Stimulated activated CD8-positive, alpha-beta memory T cell treated with anti-CD3 and anti-CD28 coated beads, Interleukin-12 subunit alpha, Interleukin-12 subunit beta, amount 100 ng/mL, for 4 hours (primary cell): ENCODE measurements around the gene SNX9.

Experiments
- DNase-seq: peaks from one replicate; pipeline ENCODE4 v3.0.0-alpha.2; 2020; ENCODE audit warnings: low read depth

The SNX9 gene

GRCh38 chr6:157859775-157860504 is 36.9 kb downstream of the SNX9 start:
- no peak for DNase-seq

DNA sequence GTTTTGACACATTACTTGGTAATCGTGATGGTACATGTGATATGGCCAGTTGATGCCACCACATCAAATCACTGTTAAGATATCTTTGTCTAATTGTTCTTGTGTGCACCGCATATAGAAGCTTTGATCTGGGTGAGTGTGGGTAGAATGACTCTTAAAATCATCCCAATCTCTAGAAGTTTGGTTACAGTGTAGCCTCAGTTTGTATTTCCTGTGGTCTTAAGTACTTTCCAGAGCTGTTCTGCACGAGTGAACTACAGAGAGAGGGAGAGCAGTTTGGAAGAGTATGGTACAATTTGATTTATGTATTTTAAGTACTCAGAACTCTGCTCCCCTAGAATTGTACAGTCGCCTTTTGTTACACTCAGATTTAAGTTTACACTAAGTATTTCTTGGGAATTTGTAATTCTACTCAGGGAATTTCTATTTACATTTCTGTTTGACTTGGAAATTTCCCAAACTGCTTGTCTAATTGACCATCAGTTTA is 37.5 kb downstream of the SNX9 start:
- DNase-seq, result no peak

GRCh38 chr6:157861184-157861583 is 38.1 kb downstream of the SNX9 start:
- DNase-seq, result no peak

DNA sequence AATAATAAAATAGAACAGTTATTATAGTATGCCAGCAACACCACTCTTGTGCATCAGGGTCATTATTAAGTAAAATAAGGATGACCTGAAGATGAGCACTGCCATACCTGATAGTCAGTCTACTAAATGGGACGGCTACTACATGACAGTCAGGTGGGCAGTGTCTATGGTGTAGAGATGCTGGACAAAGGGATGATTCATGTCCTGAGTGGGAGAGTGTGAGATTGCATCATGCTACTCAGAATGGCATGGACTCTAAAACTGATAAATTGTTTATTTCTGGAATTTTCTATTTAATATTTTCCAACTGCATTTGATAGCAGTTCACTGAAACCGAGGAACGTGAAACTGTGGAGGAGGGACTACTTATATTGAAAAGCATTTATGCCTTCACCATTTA is 38.8 kb downstream of the SNX9 start:
- DNase-seq, result no peak

- DNase-seq, result no peak
Measured at GRCh38 chr6:157862706-157863105, 39.7 kb downstream of the SNX9 start.

DNA sequence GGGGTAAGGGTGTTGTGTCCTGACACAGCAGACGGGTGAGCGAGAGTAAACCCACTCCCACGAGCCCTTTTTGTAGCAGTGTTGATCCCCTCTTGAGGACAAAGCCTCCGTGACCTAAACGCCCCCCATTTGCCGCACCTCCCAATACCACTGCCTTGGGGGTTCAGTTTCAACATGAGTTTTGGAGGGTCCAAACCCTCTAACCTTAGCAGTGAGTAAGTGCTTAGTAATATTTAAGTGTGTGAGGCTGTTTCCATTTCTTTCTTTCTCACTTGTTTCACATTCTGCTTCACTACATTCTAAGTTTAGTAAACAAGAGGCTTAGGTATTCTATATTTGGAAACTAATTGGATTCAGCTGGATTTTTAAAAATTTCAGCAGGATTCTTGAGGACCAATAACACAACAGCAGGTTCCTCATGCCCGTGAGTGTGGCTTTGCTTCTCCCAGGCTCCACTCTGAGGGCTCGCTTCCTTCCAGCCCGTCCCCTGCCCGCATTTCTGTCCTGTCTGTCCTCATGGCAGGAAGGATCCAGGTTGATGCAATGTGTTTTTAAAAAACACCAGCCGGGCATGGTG is 41.2 kb downstream of the SNX9 start:
- DNase-seq, result no peak

GRCh38 chr6:157865249-157865648 is 42.2 kb downstream of the SNX9 start:
- DNase-seq, result no peak

GRCh38 chr6:157867155-157867559 is 44.1 kb downstream of the SNX9 start:
- no peak for DNase-seq

- DNase-seq, result no peak
Measured at GRCh38 chr6:157867981-157868380, 44.9 kb downstream of the SNX9 start.

DNA sequence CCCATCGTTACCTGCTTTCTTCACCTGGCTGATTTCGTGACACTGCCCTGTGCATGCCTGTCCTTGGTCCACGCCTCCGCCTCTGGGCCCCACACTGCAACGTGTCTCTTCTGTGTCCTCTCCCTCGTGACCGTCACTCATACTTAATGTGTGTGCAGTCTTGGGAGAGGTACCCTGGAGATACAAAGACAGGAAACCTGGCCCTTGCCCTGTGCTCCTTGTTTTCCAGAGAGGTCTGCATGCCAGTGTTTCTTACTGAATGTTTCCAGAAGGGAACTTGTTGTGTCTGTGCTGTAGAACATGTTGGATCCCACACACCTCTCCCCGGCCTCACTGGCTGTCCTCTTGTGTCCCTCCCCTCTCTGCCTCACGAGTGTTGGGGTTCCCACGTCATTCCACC is 45.8 kb downstream of the SNX9 start:
- DNase-seq, result no peak

DNA sequence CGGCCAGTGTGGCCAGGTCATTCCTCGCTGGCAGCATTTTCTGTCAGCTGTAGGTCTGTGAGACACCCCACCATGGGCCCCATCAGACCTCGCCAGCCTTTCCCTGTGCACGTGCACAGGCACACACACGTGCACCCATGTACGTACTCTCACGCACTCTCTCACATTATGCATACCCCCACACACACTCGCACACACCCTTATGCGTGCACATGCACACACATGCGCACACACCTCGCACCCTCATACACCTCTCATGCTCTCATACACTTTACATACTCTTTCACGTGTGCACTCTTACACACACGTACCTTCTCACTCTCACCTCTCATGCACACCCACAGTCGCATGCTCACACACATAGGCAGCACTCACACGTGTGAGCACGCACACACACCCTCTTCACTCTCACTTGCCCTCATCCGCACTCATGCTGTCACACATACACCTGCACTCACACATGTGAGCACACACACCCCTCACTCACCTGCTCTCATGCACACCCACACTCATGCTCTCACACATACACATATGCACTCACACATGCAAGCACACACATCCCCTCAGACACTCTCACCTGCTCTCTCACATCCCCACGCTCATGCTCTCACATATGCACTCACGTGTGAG is 46.7 kb downstream of the SNX9 start:
- no peak for DNase-seq

DNA sequence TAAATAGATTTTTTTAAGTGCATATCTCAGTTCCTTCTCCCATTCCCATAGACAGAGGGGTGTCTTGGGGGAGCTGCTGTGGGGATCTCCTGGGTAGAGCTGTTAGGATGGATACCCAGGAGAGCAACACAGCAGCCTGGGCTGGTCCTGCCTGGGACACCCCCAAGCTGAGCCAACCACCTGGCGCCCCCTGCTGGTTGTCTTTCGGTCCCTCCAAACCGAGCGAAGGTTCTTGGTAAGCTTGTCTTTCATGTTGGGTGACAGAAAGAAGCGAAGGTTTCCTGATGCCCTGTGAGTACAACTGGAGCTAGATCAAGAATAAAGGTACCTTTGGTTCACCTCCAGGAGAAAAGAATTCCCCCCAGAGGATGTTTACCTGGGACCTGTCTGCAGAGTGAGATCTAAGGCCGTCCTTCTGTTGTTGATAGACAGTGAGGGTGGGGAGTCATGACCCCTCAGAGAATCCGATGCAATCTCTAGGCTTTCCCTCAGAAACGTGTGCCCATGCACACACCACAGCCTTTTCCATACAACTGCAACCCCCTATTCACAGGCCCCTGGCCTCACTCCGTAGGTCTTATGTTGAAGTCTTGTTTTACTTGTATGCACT is 50.8 kb downstream of the SNX9 start:
- peak; percentile 61 for DNase-seq

DNA sequence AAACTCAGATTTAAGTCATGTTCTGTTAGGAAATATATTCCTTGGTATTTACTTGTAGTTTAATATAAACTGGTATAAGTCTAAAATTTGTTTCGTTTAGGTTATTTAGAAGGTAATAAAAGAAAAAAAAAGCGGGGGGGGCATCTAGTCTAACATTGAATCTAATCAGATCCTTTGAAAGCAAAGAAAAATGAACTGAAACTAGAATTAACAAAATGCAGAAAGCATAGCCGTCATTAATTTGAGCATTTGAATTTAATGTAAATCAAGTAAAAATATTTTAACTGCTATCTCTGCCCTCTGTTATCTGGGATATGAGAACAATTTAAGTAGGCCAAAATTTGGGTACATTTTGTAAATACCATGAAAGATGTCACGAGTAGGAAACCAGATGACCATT is 54.1 kb downstream of the SNX9 start:
- no peak for DNase-seq

GRCh38 chr6:157877573-157878438 is 54.8 kb downstream of the SNX9 start:
- no peak for DNase-seq

GRCh38 chr6:157879034-157879872 is 56.2 kb downstream of the SNX9 start:
- no peak for DNase-seq

DNA sequence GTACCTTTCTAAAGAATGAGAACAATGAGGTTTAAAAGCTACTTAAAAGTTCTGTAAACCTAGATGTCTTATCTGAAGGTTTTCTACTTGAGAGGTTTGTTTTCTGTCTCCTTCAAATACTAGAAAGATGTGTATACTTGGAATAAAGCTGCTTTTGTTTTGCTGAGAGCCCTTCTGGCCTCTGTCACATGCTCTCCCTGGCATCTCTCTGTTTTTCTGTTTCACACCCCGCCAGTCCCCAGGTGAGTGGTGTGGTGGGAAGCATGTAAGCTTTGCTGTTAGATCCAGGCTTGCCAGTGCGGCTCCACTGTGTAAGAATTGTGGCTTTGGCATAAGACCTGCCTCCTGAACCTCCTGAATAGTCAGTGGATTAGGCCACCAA is 56.8 kb downstream of the SNX9 start:
- no peak for DNase-seq

DNA sequence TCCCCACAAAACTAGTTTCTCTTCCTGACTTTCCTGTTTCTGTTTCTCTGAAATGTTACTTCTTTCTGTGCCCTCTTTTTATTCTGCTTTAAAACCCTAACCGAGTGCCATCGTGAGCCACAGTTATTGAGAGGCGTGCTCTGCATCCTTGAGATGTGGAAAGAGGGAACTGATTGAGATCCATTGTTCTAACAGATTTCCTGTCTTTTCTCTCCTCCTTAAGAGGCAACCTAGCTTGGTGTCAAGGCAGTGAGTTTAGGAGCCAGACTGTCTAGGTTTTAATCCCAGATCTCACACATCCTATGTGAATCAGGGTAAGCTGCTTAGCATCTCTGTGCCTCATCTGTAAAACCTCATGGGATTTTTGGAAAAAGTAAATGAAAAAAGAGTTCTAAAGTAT is 57.5 kb downstream of the SNX9 start:
- no peak for DNase-seq

DNA sequence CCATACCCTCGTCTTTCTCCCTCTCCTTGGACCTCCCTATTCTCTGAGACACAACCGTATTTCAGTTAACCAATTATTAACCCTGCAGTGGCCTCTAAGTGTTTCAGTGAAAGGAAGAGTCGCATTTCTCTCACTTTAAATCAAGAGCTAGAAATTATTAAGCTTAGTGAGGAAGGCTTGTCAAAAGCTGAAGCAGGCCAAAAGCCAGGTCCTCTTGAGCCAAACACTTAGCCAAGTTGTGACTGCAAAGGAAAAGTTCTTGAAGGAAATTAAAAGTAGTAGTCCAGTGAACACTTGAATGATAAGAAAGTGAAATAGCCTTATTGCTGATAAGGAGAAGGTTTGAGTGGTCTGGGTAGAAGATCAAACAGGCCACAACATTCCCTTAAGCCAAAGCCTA is 58.3 kb downstream of the SNX9 start:
- no peak for DNase-seq

DNA sequence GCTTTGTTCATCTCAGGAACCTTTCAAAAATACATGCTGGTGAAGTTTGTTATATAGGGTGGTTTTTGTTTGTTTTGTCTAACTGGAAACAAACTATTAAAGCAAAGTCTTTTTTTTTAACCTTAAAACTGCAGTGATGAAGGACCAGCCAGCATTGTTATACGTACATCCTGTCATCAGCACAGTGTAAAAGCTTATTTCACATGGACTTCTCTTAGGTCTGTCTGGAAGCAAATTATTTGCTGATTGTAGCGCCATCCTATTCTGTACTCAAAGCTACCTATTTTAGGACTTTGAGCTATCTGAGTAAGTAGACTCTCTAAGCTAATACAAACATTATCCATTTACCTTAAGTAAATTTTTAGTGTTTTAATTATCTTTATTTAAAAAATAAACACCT is 61.7 kb downstream of the SNX9 start:
- no peak for DNase-seq

DNA sequence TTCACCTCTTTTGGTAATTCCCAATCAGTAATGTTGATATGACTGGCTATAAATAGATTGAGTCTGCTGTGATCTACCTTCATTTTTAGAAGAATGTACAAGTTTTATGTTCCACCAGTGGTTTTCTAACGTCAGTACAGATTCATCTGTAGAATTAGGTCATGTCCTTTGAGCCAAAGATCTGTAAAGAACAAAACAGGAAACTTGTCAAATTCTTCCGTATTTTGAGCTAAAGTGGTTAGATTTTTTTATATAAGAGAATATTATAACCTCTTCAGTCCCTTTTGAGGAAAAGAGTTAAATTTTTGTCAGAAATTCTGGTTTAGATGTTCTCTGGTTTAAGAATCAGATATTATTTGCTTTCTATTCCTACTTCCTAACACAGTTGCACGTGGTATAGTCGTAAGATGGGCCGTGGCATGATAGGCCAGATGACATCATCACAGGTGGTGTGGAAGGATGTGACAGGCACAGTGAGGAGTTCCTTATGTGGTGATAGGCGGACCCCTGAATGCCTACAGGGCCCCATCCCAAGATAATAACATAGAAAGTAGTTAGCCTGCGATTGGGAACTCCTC is 62.3 kb downstream of the SNX9 start:
- DNase-seq, result no peak

- no peak for DNase-seq
Measured at GRCh38 chr6:157885876-157886275, 62.8 kb downstream of the SNX9 start.
